ENCODE results near the gene CCDC92. TPM values are rescaled to one million over a fixed set of nuclear protein-coding genes. Genes with fewer than 3 reads are reported as not detected.

CCDC92 gene
- total and polyA plus RNA-seq, 2 of the 8 experiments (the other 6 are each of a cell fraction or from before 2014, with no cell fraction given): 0.43 to 0.51 TPM

GRCh38 chr12:123954647-123955350 is 17.8 kb downstream of the CCDC92 start:
- H3K27me3 ChIP-seq (replicated peaks in 1 of 4; ENCODE audit: control insufficient read depth in 3 of 4, extremely low read depth in 1 of 4, insufficient read depth in 3 of 4, low read length in 3 of 4): peaks cover 0 to 18% (median 5%) of the 10 kb centered on the region in 4 experiments; a peak in 5 of 7 replicates
- H2BK12ac ChIP-seq (ENCODE audit: low read depth, low read length): no peak overlapping the region
- H3K27ac ChIP-seq (ENCODE audit: low read depth, low read length): no peak overlapping the region
- H3K4me3 ChIP-seq (ENCODE audit: extremely low read depth in 1 of 4, insufficient read depth in 2 of 4, low read depth in 3 of 4, low read length in 4 of 4): no peak overlapping the region
- H2BK15ac ChIP-seq (ENCODE audit: low read length): no peak overlapping the region
- no peak overlapping the region for H2BK120ac ChIP-seq (replicated peaks; ENCODE audit: low read depth, low read length)
- no peak overlapping the region for H4K91ac ChIP-seq (replicated peaks; ENCODE audit: insufficient read length, low read length)
- no peak overlapping the region for H2BK5ac ChIP-seq (ENCODE audit: low read depth, low read length)
- no peak overlapping the region for H3K4me2 ChIP-seq (ENCODE audit: insufficient read depth in 1 of 2, low read depth in 2 of 2, low read length in 2 of 2)
- CTCF ChIA-PET (ENCODE audit: partially characterized antibody): interaction anchor here (0.8 to 2.0 kb wide), 5 partner anchors 10 to 93 kb away, joined by 3 to 6 read pairs (median 5); no protein-coding TSS in a partner anchor
- H3K4me1 ChIP-seq (replicated peaks in 1 of 4; ENCODE audit: control insufficient read depth in 3 of 4, insufficient read depth in 4 of 4, low read length in 3 of 4): no peaks in the 10 kb centered on the region
- H3K18ac ChIP-seq (ENCODE audit: extremely low read depth, low read length): no peak overlapping the region
- WGBS, 2 experiments (ENCODE audit: extremely low coverage in 1 of 2, insufficient coverage in 1 of 2, insufficient read length in 1 of 2, insufficient replicate concordance in 2 of 2, low coverage in 1 of 2, low lambda C conversion rate in 2 of 2, missing lambda C conversion rate in 1 of 2): 82% methylated on average over 10 of the region's 10 CpGs; no CpG with 5 or more reads in 1 of the 2 experiments
- no peaks in the 10 kb centered on the region for H3K79me2 ChIP-seq (ENCODE audit: control insufficient read depth in 1 of 2, insufficient read depth in 2 of 2, low read length in 2 of 2)
- no peak overlapping the region for H4K5ac ChIP-seq (ENCODE audit: insufficient read length, low read depth, low read length)
- TF ChIP-seq USF2 (IDR thresholded peaks at IDR 0.05; ENCODE audit: low read length) (no peak), EP300 (IDR thresholded peaks at IDR 0.05; ENCODE audit: borderline replicate concordance in 1 of 2, low read depth in 2 of 2, low read length in 2 of 2) (no peak), SAP30 (IDR thresholded peaks at IDR 0.05; ENCODE audit: insufficient read depth, insufficient replicate concordance, low read length) (no peak), TCF12 (IDR thresholded peaks at IDR 0.05; ENCODE audit: low read depth, low read length) (no peak), YY1 (IDR thresholded peaks at IDR 0.05; ENCODE audit: low read depth, low read length) (no peak), ZNF274 (IDR thresholded peaks at IDR 0.05; ENCODE audit: borderline replicate concordance, extremely low read depth, low read length) (no peak)
- H3K56ac ChIP-seq (replicated peaks; ENCODE audit: insufficient read length, low read depth, low read length): no peak overlapping the region
- H2BK20ac ChIP-seq (ENCODE audit: low read length): no peak overlapping the region
- no peak overlapping the region for H3K9ac ChIP-seq (replicated peaks in 1 of 4; ENCODE audit: extremely low read depth in 1 of 4, low read depth in 3 of 4, low read length in 3 of 4)
- DNase-seq (ENCODE audit: low read depth in 1 of 2, low spot score in 2 of 2) (no peak), FAIRE-seq (no peak)
- no peaks in the 10 kb centered on the region for H3K23me2 ChIP-seq (ENCODE audit: low read depth, low read length)
- H3K9me3 ChIP-seq (ENCODE audit: insufficient read depth in 2 of 2, low read depth in 1 of 2, low read length in 1 of 2): no peaks in the 10 kb centered on the region
- no peak overlapping the region for H2AK5ac ChIP-seq (ENCODE audit: low read depth, low read length)
- H3K36me3 ChIP-seq (ENCODE audit: control insufficient read depth in 2 of 4, insufficient read depth in 4 of 4, low read length in 3 of 4): no peaks in the 10 kb centered on the region
- H3K4ac ChIP-seq (replicated peaks; ENCODE audit: insufficient read length, low read depth, low read length): no peak overlapping the region
- H2AFZ ChIP-seq (ENCODE audit: low read length): no peak overlapping the region
- peaks cover 0 to 6% of the 10 kb centered on the region in 2 experiments for H4K20me1 ChIP-seq (replicated peaks in 1 of 2; ENCODE audit: control insufficient read depth in 1 of 2, insufficient read depth in 2 of 2, low read length in 2 of 2)
- POLR2A ChIA-PET (ENCODE audit: partially characterized antibody): no interaction called here
- H4K8ac ChIP-seq (ENCODE audit: extremely low read depth, insufficient read depth, low read length): no peak overlapping the region
- no peak overlapping the region for H3K14ac ChIP-seq (ENCODE audit: insufficient read length)
- no peaks in the 10 kb centered on the region for H3K79me1 ChIP-seq (ENCODE audit: low read depth, low read length)
- no peak overlapping the region for H3K23ac ChIP-seq (ENCODE audit: insufficient read length)
